GM10248 (cell line): ENCODE data around the gene DPAGT1.

ENCODE experiments used
- CTCF ChIA-PET: fragments of 300-600 bp; sonication (Branson Sonifier 250); formaldehyde crosslinking; extraction: SDS; loops from one replicate; lab custom pipeline; 2021; ENCODE audit warnings: antibody characterized with exemption; lab: Yijun Ruan, JAX
- POLR2A ChIA-PET: fragments of 350-650 bp; sonication (Branson Sonifier 250); formaldehyde crosslinking; extraction: SDS; loops from one replicate; lab custom pipeline; 2020; ENCODE audit warnings: antibody characterized with exemption; lab: Yijun Ruan, JAX
- DNase-seq: peaks from one replicate; pipeline ENCODE4 v3.0.0; 2012; ENCODE audit errors: extremely low spot score
- CTCF ChIP-seq: IDR thresholded peaks from 2 replicates; pipeline ENCODE4 v1.5.1; 2012; ENCODE audit warnings: mild to moderate bottlenecking, low read depth; ENCODE audit errors: extremely low read depth, missing control alignments, control extremely low read depth

The DPAGT1 gene

GRCh38 chr11:119111361-119111925 lies 9.8 kb upstream of the DPAGT1 start:
- CTCF ChIA-PET = interaction anchor here (1.1 to 2.4 kb wide), 6 partner anchors 10 to 212 kb away, joined by 3 to 15 read pairs (median 6); partner anchors contain the start of genes CBL and HINFP
- POLR2A ChIA-PET = interaction anchor here (0.6 to 1.0 kb wide), 2 partner anchors 10 to 207 kb away, joined by 3 to 4 read pairs; partner anchors contain the start of gene HINFP
- TF ChIP-seq CTCF = no peak
- DNase-seq = no peak

- POLR2A ChIA-PET = interaction anchor here (0.7 to 4.7 kb wide), 3 partner anchors 9 to 16 kb away, joined by 3 to 41 read pairs (median 5); partner anchors contain the start of genes DPAGT1 and HINFP
Observed at GRCh38 chr11:119110439-119110838, 8.8 kb upstream of the DPAGT1 start.

GRCh38 chr11:119109843-119110242 lies 8.2 kb upstream of the DPAGT1 start:
- CTCF ChIA-PET = interaction anchor here (0.9 to 2.8 kb wide), 11 partner anchors 10 to 230 kb away, joined by 3 to 29 read pairs (median 4); partner anchors contain the start of genes CBL, HINFP and NLRX1
- DNase-seq = no peak
- POLR2A ChIA-PET = interaction anchor here (0.7 to 4.7 kb wide), 4 partner anchors 8 to 42 kb away, joined by 3 to 41 read pairs (median 4); partner anchors contain the start of genes DPAGT1, HINFP and VPS11
- TF ChIP-seq CTCF = no peak

More at GRCh38 chr11:119110439-119110838, 8.8 kb upstream of the DPAGT1 start:
- CTCF ChIA-PET = interaction anchor here (1.1 to 2.8 kb wide), 5 partner anchors 10 to 213 kb away, joined by 3 to 29 read pairs (median 8); partner anchors contain the start of genes CBL and HINFP
- TF ChIP-seq CTCF = no peak
- DNase-seq = no peak

- ChIA-PET CTCF (interaction anchor here (1.2 to 2.8 kb wide), 9 partner anchors 9 to 231 kb away, joined by 3 to 29 read pairs (median 5); partner anchors contain the start of genes CBL, HINFP and NLRX1), POLR2A (interaction anchor here (2.4 to 4.7 kb wide), 2 partner anchors 12 to 14 kb away, joined by 5 to 41 read pairs; partner anchors contain the start of gene HINFP)
- TF ChIP-seq CTCF = no peak
- DNase-seq = no peak
Observed at GRCh38 chr11:119108857-119109221, 7.2 kb upstream of the DPAGT1 start.

GRCh38 chr11:119108146-119108856 lies 6.6 kb upstream of the DPAGT1 start:
- CTCF ChIA-PET = interaction anchor here (1.2 to 2.8 kb wide), 8 partner anchors 8 to 232 kb away, joined by 3 to 29 read pairs (median 4); partner anchors contain the start of genes CBL, HINFP and NLRX1
- peak; percentile 51 for DNase-seq
- POLR2A ChIA-PET = interaction anchor here (0.5 to 4.7 kb wide), 3 partner anchors 13 to 230 kb away, joined by 3 to 41 read pairs (median 5); partner anchors contain the start of gene HINFP
- TF ChIP-seq CTCF = no peak
